GM18517 (cell line): ENCODE measurements around the gene CCDC17.

Source experiments
- ATAC-seq: cut with Tn5 transposase; IDR thresholded peaks from one replicate; pipeline ENCODE4 v1.9.1; 2021; ENCODE audit warnings: mild to moderate bottlenecking, moderate library complexity; ENCODE audit not compliant: unreplicated experiment

Gene CCDC17

GRCh38 chr1:45623972-45624371 is at the start of gene CCDC17:
CCDC17 (minus strand) TSS chr1:45624054; CDS start chr1:45623909, 145 bp downstream.
- no peak for ATAC-seq

DNA sequence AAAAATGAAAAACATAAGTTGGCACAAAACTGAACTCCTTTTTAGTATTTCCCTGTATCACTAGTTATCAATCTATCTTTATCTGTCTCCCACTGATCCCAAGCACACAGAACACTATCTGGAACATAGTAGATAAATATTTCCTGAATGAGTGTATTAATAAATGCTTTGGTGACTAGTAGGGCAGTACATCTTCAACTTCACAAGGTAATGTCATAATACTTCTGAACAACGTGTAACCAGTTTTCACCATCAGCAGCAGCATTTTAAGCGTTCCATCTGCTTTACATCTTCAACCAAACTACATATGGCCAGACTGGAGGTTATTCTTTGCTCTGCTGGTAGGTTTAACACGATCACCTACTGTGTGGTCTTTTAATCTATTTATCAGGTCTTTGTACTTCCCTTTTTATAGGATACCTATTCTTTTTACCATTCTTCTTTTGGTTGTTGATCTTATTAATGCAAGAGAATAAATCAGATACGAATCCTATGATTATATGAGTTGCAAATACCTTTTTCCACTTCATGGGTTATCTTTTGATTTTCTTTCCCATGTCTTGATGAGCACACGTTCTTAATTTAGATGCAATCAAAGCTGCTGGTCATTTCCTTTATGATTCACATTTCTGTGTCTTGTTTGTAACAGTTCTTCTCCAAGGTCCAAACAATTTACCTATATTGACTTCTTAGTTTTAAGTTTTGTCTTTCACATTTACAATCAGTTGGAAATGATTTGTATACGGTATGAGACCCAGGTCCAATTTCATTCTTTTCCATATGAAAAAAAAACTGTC is 46.2 kb upstream of the CCDC17 start:
- ATAC-seq = no peak

- no peak for ATAC-seq
Measured at GRCh38 chr1:45669379-45669778, 45.5 kb upstream of the CCDC17 start.

DNA sequence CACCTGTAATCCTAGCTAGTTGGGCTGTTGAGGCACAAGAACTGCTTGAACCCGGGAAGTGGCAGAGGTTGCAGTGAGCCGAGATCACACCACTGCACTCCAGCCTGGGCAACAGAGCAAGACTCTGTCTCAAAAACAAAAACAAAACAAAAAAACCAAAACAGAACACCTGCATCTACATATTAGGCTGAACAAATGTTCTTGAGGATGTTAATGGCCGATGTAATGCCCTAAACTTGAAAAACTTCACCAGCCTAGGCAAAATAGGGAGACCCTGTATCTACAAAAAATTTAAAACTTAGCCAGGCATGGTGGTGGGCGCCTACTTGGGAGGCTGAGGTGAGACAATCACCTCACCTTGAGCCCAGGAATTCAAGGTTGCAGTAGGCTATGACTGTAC is 44.7 kb upstream of the CCDC17 start:
- ATAC-seq = no peak

- ATAC-seq = no peak
Measured at GRCh38 chr1:45667321-45668111, 43.7 kb upstream of the CCDC17 start.

GRCh38 chr1:45666836-45667235 is 43.0 kb upstream of the CCDC17 start:
- no peak for ATAC-seq

DNA sequence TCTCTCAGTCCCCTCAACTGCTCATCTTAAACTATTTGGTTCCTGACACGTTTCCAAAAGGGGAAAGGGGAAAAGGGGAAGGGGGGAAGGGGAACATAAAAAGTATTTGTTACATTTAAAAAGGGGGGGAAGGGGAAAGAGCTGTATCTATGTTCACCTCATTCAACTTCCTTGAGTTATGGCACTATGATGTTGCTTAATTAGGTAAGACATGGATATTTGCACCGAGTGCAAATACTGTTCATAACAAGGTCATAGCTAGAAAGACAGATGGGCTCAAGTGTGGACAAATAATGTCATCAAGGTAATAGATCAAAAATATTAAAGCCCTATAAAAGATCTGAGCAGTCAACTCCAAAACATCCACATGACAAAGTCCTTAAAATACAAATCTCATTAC is 36.5 kb upstream of the CCDC17 start:
- no peak for ATAC-seq

DNA sequence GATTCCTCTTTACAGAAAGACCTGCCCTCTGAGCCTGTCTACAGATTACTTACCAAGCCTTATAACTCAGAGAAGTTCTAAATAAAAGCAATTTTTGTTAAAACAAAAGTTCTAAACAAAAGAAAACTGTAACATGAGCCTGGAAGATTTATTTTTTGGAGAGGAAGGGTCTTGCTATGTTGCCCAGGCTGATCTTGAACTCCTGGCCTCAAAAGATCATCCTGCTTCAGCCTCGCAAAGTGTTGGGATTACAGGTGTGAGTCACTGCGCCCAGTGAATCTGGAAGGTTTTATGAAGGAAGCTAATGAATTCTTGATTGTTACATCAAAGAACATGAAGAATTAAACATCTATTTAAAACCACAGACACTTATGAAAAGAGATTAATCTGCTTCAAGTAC is 35.4 kb upstream of the CCDC17 start:
- ATAC-seq = no peak

DNA sequence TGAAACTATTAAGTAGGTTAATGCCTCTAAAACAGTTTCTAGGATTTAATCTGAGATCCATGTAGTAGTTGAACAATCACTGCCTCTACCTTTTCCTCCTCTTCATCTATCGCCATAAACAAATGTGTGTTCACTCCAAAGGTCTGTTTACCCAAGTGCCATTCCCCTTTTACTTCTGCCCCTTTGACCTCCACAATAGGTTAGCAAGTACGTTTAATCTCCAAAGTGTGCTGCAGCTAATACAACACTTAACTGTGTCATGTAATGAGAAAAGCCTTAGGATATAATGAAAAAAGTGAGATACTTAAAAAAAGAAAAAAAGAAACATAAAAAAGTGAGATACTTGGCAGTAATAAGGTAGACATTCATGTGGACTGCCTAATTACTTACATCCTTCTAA is 34.3 kb upstream of the CCDC17 start:
- no peak for ATAC-seq

DNA sequence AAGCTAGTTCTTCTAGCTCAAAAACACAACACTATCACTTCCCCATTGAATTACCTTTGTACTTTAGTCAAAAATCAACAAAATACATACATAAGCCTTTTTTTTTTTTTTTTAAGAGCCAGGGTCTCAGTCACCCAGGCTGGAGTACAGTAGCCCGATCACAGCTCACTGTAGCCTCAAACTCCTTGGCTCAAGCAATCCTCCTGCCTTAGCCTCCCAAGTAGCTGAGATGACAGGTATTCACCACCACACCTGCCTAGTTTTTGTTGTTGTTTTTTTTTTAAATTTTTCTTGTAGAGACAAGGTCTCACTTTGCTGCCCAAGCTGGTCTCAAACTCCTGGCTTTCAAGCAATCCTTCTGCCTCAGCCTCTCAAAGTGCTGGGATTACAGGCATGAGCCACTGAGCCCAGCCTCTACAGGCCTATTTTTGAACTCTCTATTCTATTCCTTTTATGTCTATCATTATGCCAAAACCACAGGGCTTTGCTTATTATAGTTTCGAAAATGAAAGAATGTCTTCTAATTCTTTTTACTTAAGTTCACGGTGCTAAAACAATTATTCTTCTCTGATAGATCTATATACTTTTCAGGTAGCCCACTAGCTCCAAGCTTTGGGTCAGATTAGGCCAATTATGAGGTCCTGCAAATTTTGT is 32.8 kb upstream of the CCDC17 start:
- no peak for ATAC-seq

DNA sequence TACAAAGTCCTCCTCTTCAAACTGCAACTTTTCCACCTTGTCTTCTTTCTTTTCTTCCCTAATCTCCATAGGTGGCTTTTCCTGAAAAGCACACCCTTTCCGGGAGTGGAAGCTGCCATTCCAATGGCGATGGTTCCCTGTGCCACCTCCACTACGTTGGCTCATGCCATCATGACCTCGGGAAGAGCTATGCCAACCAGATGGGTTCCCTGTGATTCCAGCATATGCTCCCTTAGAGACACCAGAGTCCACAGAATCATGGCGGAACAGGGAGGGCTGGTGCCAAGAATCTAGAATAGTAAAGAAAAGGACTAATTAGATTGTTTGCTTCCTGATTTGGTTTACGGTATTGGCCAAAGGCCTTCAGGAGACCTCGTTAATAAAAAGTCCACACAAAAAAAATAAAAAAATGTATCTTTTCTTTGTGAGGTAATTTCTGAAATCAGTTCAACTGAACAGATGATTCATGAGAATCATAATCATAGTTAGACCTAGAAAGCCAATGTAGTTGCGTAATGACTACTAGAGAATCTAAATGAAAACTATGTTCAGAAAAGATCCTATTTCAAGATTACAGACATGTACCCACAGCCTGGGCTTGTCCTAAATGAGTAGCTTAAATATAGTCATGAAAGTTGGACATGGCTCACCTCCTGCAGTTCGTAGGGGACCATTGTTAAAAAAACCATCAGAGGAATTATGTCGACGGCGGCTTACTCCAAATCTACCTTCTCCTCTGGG is 30.9 kb upstream of the CCDC17 start:
- ATAC-seq = no peak

- no peak for ATAC-seq
Measured at GRCh38 chr1:45647248-45648021, 23.6 kb upstream of the CCDC17 start.

- no peak for ATAC-seq
Measured at GRCh38 chr1:45644661-45645060, 20.8 kb upstream of the CCDC17 start.

DNA sequence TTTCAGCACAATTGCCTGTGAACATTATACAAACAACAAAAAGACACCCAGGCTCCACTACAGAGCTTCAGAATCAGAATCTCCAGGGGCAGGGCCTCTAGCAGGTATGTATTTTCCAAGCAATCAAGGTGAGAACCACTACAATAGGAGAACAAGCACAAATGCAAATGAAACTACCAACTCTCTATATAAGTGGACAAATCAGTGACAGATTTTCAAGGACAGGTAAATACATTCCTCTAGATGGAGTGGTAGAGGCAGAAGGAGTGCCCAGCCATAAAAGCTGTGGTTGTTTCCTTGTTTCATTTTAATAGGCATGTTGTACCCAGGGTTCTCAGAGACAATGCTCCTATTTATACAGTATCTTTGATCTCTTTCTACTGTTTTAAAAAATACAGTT is 20.1 kb upstream of the CCDC17 start:
- ATAC-seq = no peak

DNA sequence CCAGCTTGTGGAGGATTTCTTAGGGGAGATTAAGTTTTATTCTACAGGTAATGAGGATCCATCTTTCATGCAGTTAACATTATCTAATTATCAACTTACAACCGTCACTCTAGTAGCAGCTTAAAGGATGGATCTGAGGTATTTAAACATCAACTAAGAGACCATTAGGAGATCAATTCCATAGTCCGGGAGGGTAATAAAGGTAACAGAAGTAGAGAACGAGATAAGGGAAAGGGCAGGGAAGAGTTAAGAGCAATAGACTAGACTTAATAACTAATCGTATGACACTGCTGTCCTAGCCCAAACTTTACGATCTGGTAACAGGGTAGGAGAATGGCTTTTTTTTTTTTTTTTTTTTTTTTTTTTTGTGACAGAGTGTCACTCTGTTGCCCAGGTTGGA is 19.5 kb upstream of the CCDC17 start:
- ATAC-seq = no peak

DNA sequence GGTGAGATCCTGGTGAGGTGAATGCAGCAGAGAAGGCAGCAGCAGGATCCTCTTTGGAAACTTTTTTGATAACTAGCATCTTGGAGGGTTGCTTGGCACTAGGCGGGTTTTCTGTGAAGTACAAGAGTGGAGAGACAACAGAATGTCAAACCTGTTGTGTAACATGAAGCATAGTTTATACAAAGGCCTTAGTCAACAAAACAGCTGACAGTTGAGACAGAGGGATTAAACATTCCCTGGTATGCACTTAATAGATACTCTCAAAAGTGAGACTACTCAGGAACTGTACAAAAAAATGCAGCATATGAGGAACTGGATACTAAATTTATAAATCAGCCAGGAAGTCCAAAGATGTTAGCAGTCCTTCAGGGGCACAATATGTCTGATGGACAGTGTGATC is 16.4 kb upstream of the CCDC17 start:
- ATAC-seq = no peak

GRCh38 chr1:45635211-45635610 is 11.4 kb upstream of the CCDC17 start:
- no peak for ATAC-seq

DNA sequence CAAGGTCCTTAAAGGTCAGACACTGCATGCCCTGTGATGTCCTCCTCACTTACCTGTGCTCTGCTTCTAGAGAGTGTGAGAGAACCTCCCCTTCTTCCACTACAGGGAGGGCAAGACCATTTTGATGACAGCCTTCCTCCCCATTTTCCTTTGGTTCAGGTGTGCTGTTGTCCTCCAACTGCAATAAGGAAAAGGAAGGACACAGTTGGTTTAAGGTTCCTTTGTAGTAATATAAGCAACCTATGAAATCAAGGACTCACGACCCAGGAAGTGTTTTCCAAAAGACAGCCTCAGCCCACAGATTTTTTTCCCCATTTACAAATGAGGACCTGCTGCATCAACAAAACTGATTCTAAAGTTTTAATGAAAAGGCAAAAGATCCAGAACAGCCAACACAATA is 6.6 kb upstream of the CCDC17 start:
- ATAC-seq = no peak

DNA sequence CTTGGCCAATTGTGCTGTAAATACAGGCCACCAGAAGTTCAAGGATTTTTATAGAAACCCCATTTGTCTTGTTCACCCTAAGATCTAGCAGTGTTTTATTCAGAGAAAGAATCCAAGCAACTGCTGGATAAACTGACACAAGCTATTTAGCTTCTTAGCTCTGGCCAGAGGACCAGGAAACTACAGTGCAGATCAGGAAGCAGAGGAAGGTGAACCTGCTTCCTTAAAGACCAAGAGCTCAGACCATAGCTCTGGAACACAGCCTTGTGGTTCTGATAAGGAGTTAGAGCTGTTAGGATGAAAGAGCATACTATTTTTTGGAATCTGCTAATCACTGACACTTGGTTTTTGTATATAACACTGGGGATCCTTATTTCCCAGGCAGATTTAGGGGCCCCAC is 5.2 kb upstream of the CCDC17 start:
- no peak for ATAC-seq
